GM21786 (cell line): ENCODE data around the gene PI16.

Experiments used
- ATAC-seq: cut with Tn5 transposase; IDR thresholded peaks from one replicate; pipeline ENCODE4 v1.9.1; 2021; ENCODE audit not compliant: unreplicated experiment

The PI16 gene

GRCh38 chr6:36997811-36998722, 43.5 kb downstream of the PI16 start:
- no peak for ATAC-seq

GRCh38 chr6:36998723-36999038, 44.1 kb downstream of the PI16 start:
- no peak for ATAC-seq

GRCh38 chr6:36999061-36999750, 44.7 kb downstream of the PI16 start:
- no peak for ATAC-seq

GRCh38 chr6:36999751-37000125, 45.2 kb downstream of the PI16 start:
- ATAC-seq: no peak

GRCh38 chr6:37004044-37004980, 49.8 kb downstream of the PI16 start:
- no peak for ATAC-seq

- ATAC-seq: peak; percentile 57
Observed at GRCh38 chr6:37005061-37005810, 50.7 kb downstream of the PI16 start, which contains the start of gene FGD2. Gene FGD2, plus strand, starts transcription at chr6:37005655. Its CDS starts 163 bp downstream, at chr6:37005818.

GRCh38 chr6:37005827-37006567, 51.5 kb downstream of the PI16 start:
- ATAC-seq: no peak

GRCh38 chr6:37006793-37007339, 52.3 kb downstream of the PI16 start:
- ATAC-seq: no peak

GRCh38 chr6:37007340-37008043, 53.0 kb downstream of the PI16 start:
- peak; percentile 43 for ATAC-seq

GRCh38 chr6:37008484-37009465, 54.2 kb downstream of the PI16 start:
- no peak for ATAC-seq

GRCh38 chr6:37010402-37010892, 55.9 kb downstream of the PI16 start:
- ATAC-seq: no peak

- ATAC-seq: no peak
Observed at GRCh38 chr6:37011656-37012378, 57.3 kb downstream of the PI16 start.

- ATAC-seq: no peak
Observed at GRCh38 chr6:37013516-37014491, 59.3 kb downstream of the PI16 start.
